Activated T-cell treated with anti-CD3 and anti-CD28 coated beads, Interleukin-2, amount 50 U/mL, for 72 hours (primary cell): ENCODE results near the gene CLCN5. TPM values are rescaled to one million over a fixed set of nuclear protein-coding genes. Genes with fewer than 3 reads are reported as not detected.

Experiments
- ATAC-seq, 2 donors: fragments of 150-1000 bp; cut with Tn5 transposase; replicated peaks in 1 of 2; 2 replicates each; pipeline ENCODE4 v1.10.0; 2021; ENCODE audit warnings: moderate library complexity in 2 of 2, mild to moderate bottlenecking in 1 of 2
- DNase-seq, 2 donors: peaks; one replicate each; pipeline ENCODE4 v3.0.0; 2021 to 2022; ENCODE audit warnings: mixed read lengths in 1 of 2
- H3K27ac Mint-ChIP-seq: one replicate; pipeline ENCODE4 v1.8.0; 2022; ENCODE audit warnings: mild to moderate bottlenecking, moderate library complexity, mixed read lengths
- H3K27me3 Mint-ChIP-seq: one replicate; pipeline ENCODE4 v1.8.0; 2022; ENCODE audit warnings: low read depth, mixed read lengths
- H3K36me3 Mint-ChIP-seq, 2 donors: one replicate each; pipeline ENCODE4 v1.8.0; 2022; ENCODE audit warnings: mixed read lengths in 2 of 2, mild to moderate bottlenecking in 1 of 2; ENCODE audit not compliant: insufficient read depth in 2 of 2
- H3K4me1 Mint-ChIP-seq: one replicate; pipeline ENCODE4 v1.8.0; 2022; ENCODE audit warnings: low read depth, mixed read lengths
- H3K4me3 Mint-ChIP-seq, 2 donors: one replicate each; pipeline ENCODE4 v1.8.0; 2022; ENCODE audit warnings: mild to moderate bottlenecking in 2 of 2, mixed read lengths in 2 of 2, moderate library complexity in 2 of 2
- H3K9me3 Mint-ChIP-seq, 2 donors: one replicate each; pipeline ENCODE4 v1.8.0; 2022; ENCODE audit warnings: mixed read lengths in 2 of 2
- total RNA-seq, 2 donors: library from RNA; stranded (reverse); gene quantifications; one replicate each; pipeline ENCODE4 v1.2.3, GENCODE V29; 2022

Gene CLCN5
- total RNA-seq = 1 to 10 TPM; 4.2 to 4.3 TPM

- Mint-ChIP-seq H3K27ac (peak within 1 kb of the TSS; percentile 68), H3K4me3 (peak within 1 kb of the TSS; percentile 78 to 88), H3K27me3 (peaks cover 37% of the 10 kb centered on the region), H3K36me3 (peaks cover 0 to 2% of the 10 kb centered on the region in 2 donors), H3K4me1 (no peaks in the 10 kb centered on the region), H3K9me3 (no peaks in the 10 kb centered on the region)
- DNase-seq = peak; percentile 93 to 94
- peak; percentile 96 to 99 for ATAC-seq
Observed at GRCh38 chrX:49922291-49923241, at the start of gene CLCN5. TSS of gene CLCN5 (plus strand) at chrX:49922596. CDS start at chrX:49925299, 2,703 bp downstream.

GRCh38 chrX:49876750-49877149 is 45.6 kb upstream of the CLCN5 start:
- peaks cover 15% of the 10 kb centered on the region for H3K27me3 Mint-ChIP-seq
- H3K4me1 Mint-ChIP-seq = peaks cover 23% of the 10 kb centered on the region
- H3K4me3 Mint-ChIP-seq = peak overlapping the region in 1 of 2 donors; percentile 47
- peak overlapping the region; percentile 10 for H3K27ac Mint-ChIP-seq
- ATAC-seq (no peak), DNase-seq (peak; percentile 15 to 32)
- H3K9me3 Mint-ChIP-seq = no peaks in the 10 kb centered on the region
- no peaks in the 10 kb centered on the region for H3K36me3 Mint-ChIP-seq

- Mint-ChIP-seq H3K27ac (no peak overlapping the region), H3K4me3 (no peak overlapping the region), H3K27me3 (peaks cover 13% of the 10 kb centered on the region), H3K9me3 (no peaks in the 10 kb centered on the region), H3K4me1 (peaks cover 23% of the 10 kb centered on the region), H3K36me3 (no peaks in the 10 kb centered on the region)
- no peak for ATAC-seq
- no peak for DNase-seq
Observed at GRCh38 chrX:49877397-49878101, 44.8 kb upstream of the CLCN5 start.

GRCh38 chrX:49878128-49878833 is 44.1 kb upstream of the CLCN5 start:
- Mint-ChIP-seq H3K4me3 (peak overlapping the region; percentile 76 to 83), H3K27me3 (peaks cover 13% of the 10 kb centered on the region), H3K27ac (no peak overlapping the region), H3K36me3 (no peaks in the 10 kb centered on the region), H3K4me1 (peaks cover 23% of the 10 kb centered on the region), H3K9me3 (no peaks in the 10 kb centered on the region)
- ATAC-seq (no peak), DNase-seq (no peak)

- Mint-ChIP-seq H3K4me1 (peaks cover 23% of the 10 kb centered on the region), H3K9me3 (no peaks in the 10 kb centered on the region), H3K36me3 (no peaks in the 10 kb centered on the region), H3K27me3 (peaks cover 13% of the 10 kb centered on the region), H3K27ac (peak within 1 kb of the TSS; percentile 38), H3K4me3 (peak within 1 kb of the TSS; percentile 76 to 83)
- ATAC-seq (peak; percentile 90 to 91), DNase-seq (peak; percentile 76 to 82)
Observed at GRCh38 chrX:49878834-49879655, 43.4 kb upstream of the CLCN5 start, which contains the start of gene USP27X. TSS of gene USP27X (plus strand) at chrX:49879484. CDS start at chrX:49880308, 824 bp downstream.

GRCh38 chrX:49879656-49880277 is 42.6 kb upstream of the CLCN5 start:
- Mint-ChIP-seq H3K4me1 (peaks cover 23% of the 10 kb centered on the region), H3K4me3 (peak overlapping the region; percentile 76 to 83), H3K27ac (no peak overlapping the region), H3K36me3 (no peaks in the 10 kb centered on the region), H3K9me3 (no peaks in the 10 kb centered on the region), H3K27me3 (peaks cover 13% of the 10 kb centered on the region)
- DNase-seq = no peak
- peak in 1 of 2 donors; percentile 22 for ATAC-seq

GRCh38 chrX:49880668-49881067 is 41.7 kb upstream of the CLCN5 start:
- Mint-ChIP-seq H3K4me3 (peak overlapping the region in 1 of 2 donors; percentile 80), H3K4me1 (peaks cover 19% of the 10 kb centered on the region)
- no peak for DNase-seq

GRCh38 chrX:49884290-49884862 is 38.0 kb upstream of the CLCN5 start:
- DNase-seq (peak; percentile 55 to 59), ATAC-seq (peak; percentile 35 to 39)
- no peak overlapping the region for H3K4me3 Mint-ChIP-seq
- H3K27ac Mint-ChIP-seq = no peak overlapping the region
- H3K4me1 Mint-ChIP-seq = peaks cover 5% of the 10 kb centered on the region
- no peaks in the 10 kb centered on the region for H3K9me3 Mint-ChIP-seq
- no peaks in the 10 kb centered on the region for H3K36me3 Mint-ChIP-seq
- H3K27me3 Mint-ChIP-seq = peaks cover 21% of the 10 kb centered on the region

More at GRCh38 chrX:49880668-49881067, 41.7 kb upstream of the CLCN5 start:
- no peak overlapping the region for H3K27ac Mint-ChIP-seq
- H3K9me3 Mint-ChIP-seq = no peaks in the 10 kb centered on the region
- no peak for ATAC-seq
- H3K27me3 Mint-ChIP-seq = peaks cover 5% of the 10 kb centered on the region
- H3K36me3 Mint-ChIP-seq = no peaks in the 10 kb centered on the region

GRCh38 chrX:49892542-49892941 is 29.9 kb upstream of the CLCN5 start:
- Mint-ChIP-seq H3K27me3 (peaks cover 46% of the 10 kb centered on the region), H3K4me3 (no peak overlapping the region), H3K36me3 (peaks cover 6 to 10% of the 10 kb centered on the region in 2 donors), H3K9me3 (peaks cover 6 to 12% of the 10 kb centered on the region in 2 donors), H3K27ac (no peak overlapping the region), H3K4me1 (no peaks in the 10 kb centered on the region)
- no peak for ATAC-seq
- no peak for DNase-seq

- Mint-ChIP-seq H3K27me3 (peaks cover 56% of the 10 kb centered on the region), H3K27ac (no peak overlapping the region), H3K36me3 (peaks cover 6 to 11% of the 10 kb centered on the region in 2 donors), H3K4me1 (no peaks in the 10 kb centered on the region), H3K9me3 (peaks cover 6 to 13% of the 10 kb centered on the region in 2 donors), H3K4me3 (no peak overlapping the region)
- ATAC-seq = no peak
- DNase-seq = no peak
Observed at GRCh38 chrX:49896951-49897350, 25.4 kb upstream of the CLCN5 start.

GRCh38 chrX:49901048-49901447 is 21.3 kb upstream of the CLCN5 start:
- H3K27me3 Mint-ChIP-seq = peaks cover 43% of the 10 kb centered on the region
- DNase-seq (no peak), ATAC-seq (no peak)
- H3K36me3 Mint-ChIP-seq = peaks cover 6 to 11% of the 10 kb centered on the region in 2 donors
- no peaks in the 10 kb centered on the region for H3K4me1 Mint-ChIP-seq
- H3K27ac Mint-ChIP-seq = no peak overlapping the region
- peaks cover 6 to 11% of the 10 kb centered on the region in 2 donors for H3K9me3 Mint-ChIP-seq
- no peak overlapping the region for H3K4me3 Mint-ChIP-seq
